Inflammatory macrophage (primary cell): ENCODE data around the gene CCER1.

Experiments
- DNase-seq, 2 donors: peaks; one replicate each; pipeline ENCODE4 v3.0.0-alpha.2; 2020 to 2022

CCER1 gene

DNA sequence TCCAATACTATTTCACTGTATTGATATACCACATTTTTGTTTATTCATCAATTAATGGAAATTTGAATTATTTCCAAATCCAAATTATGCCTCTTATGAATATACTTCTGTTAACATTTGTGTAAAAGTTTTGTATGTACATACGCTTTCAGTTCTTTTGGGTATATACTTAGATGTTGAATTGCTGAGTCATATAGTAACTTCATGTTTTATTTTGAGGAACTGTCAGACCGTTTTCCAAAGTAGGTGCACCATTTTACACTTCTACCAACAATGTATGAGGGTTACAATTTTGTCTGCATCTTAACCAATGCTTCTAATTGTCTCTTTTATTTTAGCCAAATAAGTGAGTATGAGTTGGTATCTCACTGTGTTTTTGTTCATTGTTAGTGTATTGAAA, 10.2 kb upstream of the CCER1 start:
- DNase-seq, result peak in 1 of 2 donors; percentile 7

DNA sequence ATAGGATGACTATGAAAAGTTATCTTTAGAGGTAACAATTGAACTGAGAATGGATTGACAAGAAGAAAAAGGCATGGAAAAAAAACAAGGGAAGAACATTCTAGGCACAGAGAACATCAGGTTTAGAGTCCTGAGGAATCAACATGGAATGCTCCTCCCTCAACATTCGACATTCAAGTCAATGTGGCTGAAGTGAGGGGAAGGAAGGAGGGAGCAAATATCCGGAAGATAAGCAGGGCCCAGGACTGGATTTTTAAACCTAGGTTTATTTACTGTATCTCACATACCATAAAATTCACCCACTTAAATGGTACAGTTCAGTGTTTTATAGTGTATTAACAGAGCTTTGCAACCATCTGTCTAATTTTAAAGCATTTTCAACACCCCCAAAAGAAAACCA, 9.6 kb upstream of the CCER1 start:
- DNase-seq, result no peak

DNA sequence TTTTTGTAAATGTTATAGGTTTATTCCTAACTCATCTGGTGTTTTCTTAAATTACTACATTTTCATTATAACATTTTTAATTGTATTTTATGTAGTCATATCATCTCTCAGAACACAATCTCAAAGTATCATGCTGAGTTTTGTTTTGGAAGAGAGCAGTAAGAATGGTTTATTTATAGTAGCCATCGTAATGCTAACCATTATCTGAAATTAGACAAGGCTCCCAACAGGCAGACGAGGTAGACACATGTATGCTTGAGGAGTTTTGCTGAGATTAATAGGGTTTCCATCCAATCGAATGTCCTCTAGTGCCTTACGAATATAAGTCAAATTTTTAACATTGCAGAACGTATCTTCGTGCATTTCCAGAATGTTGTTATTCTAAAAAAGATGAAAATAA, 9.0 kb upstream of the CCER1 start:
- DNase-seq, result no peak

DNA sequence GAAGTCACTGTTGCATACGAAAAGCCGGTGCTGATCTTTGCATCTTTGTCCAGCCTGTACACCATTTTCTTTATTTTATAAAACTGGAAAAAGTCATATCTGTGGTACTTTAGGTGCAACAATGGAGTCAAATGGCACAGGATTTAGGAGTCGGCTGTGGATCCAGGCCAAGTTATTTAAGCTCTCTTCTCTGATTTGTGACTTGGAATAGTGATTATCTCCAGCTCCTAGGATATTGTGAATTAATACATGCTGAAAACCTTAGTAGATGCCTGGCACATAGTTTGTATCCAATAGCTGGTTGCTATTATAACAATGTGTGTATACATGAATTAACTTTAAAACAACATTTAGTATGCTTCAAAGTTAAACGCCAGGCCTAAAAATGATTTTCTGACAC, 6.2 kb upstream of the CCER1 start:
- no peak for DNase-seq

DNA sequence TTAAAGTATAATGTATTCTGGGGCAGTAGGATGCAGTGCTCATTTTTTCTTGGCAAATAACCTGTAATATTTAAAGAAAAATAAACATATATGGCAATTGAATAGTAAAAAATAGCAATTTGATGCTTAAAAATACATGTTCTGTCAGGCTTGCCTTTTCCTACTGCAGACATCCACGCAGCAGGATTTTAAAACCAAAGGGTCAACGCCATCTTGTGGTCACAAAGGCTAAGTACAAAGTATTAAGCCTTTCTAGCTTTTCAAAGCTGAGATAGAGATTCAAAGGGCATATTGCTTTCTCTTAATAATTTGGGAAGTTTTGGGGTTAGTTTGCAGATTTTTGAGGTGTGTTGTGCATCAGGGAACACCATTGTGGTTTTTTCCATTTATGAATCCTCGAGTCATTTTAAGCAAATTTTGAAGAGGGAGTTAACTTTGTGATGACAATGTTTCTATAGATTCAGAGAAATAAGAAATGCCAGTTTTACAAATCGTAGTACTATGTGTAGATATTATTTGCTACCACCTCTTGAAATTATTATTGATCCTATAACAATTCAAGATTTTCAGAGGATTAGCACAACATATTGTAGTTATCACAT, 4.7 kb upstream of the CCER1 start:
- DNase-seq, result peak; percentile 52 to 54

DNA sequence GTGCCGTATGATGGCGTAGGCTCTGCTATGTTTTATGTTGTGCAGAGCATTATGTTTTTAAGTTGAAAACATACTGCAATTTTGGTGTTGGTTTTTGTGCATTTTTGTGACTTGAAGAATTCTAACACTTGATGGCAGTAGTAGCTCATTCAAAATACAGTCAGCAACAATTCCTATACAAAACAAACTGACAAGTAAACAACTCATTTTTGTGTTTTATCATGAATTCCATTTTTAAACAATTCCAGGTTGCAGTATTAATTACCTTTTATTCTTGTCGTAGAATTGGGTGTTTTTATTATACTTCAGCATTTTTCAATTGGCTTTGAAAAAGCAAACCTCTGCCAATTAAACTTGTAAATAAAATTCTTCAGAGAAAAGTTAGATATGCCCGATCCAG, 4.1 kb upstream of the CCER1 start:
- no peak for DNase-seq

DNA sequence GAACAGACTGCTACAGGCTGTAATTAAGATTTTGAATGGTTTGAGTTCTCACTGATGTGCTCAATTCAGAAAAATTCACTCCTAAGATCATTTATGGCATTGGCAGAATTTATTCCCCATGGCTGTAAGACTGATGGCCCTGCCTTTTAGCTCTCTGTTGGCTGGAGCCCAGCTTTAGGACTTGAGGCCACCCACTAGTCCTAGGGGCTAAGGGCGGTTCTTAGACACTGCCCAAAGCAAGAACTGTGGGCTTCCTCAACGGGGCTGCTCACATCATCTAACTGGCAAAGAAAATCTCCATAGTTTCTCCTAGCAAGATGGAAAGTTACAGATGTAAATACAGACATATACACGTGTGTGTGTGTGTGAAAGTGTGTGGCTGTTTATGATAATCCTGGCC, 3.4 kb upstream of the CCER1 start:
- no peak for DNase-seq

DNA sequence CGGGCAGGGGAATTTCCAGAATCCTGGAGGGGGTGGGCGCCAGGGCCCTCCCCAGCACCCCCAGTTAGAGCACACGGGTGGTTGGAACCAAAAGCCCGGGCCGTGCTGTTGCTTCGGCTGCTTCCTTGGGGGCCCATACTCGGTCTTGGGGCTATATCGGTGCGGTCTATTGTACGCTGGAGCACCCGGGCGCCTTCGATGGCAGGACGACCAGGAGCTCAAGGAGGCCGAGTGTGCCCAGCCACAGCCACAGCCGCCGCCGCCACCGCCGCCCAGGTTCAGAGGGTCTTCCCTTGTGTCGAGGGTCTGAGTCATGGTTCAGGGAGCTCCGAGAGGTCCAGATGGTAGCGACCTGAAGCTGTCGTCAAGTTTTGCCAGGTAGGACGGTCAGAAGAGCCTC, 548 bp downstream of the CCER1 start:
- DNase-seq, result no peak

DNA sequence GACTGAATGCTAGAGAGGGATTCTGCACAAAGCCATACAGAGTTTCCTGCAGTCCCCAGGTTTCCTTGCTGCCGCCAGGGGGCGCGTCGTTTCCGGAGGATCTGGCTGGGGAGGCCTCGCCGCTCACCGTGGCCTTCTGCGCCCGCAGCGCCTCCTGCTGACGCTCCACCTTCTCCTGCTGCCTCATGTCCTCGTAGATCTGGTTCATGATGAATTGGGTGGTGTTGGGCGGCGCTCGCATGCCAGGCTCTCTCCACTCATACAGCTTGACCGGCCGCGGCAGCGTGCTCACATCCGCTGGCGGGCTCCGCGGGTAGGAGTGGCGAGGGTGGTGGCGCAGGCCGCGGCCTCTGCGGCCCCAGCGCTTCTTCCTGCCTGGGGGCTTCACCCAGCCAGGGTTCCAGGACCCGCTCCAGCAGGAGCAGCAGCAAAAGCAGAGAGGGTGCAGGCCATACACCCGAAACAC, 987 bp downstream of the CCER1 start:
- DNase-seq, result no peak

DNA sequence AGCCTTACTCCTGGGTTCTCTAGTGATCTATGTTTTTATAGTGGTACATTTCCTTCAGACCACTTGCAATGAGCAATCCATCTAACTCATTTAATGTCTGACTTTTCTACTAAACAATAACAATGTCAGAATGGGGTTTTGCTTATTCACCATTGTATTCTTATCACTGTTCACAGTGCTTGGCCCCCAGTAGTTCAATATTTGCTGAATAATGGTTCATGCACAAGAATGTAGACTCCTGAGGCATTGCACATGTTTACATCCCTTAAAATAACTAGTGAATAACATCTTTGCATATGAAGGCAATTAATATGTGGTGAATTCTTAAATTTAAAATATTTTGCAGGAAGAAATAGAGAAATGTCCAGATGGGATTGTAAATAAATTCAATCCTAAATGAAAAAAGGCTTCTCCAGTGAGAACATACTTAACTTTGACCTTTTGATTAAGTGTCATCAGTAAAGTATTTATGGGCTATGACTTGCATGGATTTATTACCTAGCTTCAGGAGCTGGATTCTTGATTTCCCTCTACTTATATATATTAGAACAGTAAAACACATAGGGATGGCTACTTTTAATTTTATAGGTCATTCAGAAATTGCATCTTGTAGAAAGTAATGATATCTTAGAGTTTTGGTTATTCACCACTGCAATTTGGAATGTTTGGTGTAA, 3.4 kb downstream of the CCER1 start:
- no peak for DNase-seq

DNA sequence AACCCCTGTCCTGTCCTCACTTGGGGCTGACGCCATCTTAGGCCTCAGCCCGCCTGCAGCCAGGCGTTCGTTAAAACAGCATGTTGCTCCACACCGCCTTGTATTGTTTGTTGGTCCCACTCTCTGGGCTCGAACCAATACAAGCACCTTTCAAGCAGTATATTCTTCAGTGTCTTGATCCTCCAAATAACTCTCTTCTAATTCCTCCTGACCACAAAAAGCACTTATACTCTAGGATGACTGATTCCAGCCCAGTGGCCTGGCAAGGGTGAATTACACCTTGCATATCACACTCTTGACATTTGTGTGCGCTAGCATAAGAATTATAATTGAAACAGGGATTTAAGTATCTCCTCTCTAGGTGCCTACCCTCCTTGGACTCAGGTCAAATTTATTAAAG, 7.1 kb downstream of the CCER1 start:
- DNase-seq, result no peak

DNA sequence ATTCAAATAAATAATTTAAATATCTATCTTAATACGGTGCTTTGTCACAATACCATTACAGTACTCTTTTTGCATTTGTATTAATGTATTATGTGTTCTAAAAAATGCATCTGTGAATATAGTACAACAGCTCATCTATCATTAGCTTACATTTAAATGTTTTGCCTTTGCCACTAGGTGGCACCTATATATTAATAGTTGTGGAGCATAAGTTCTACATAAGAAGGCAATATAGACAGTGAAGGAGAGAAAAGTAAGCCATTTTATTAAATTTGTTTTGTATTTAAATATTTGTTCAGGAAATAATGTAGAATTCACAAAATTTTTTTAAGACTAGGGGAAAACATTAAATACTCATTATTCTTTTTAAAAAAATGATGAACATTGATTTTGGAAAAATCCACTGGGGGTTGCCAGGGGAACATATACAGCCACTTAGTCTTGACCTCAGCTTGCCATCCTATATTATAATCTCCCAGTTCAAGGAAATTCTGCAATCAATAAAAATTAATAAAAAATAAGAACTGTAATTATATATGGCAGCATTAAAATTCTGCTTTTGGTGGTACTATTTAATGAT, 9.8 kb downstream of the CCER1 start:
- DNase-seq, result peak in 1 of 2 donors; percentile 44

DNA sequence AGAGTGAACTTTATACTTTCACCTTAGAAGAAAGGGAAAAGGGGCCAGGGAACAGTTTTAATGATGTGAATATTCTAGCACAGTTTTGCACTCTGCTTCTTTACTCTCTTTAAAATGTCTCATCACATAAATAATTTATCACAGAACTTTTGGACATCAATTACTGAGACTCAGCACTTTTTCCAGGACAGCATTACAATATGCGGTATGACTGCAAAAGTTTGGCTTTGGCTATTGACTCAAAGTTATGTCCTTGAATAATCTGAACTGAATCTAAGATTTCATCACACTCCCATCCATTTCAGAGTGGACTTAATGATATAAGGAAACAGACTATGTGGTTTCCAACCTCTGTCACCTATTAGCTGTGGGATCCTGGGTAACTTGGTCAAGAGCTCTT, 11.7 kb downstream of the CCER1 start:
- DNase-seq, result no peak

DNA sequence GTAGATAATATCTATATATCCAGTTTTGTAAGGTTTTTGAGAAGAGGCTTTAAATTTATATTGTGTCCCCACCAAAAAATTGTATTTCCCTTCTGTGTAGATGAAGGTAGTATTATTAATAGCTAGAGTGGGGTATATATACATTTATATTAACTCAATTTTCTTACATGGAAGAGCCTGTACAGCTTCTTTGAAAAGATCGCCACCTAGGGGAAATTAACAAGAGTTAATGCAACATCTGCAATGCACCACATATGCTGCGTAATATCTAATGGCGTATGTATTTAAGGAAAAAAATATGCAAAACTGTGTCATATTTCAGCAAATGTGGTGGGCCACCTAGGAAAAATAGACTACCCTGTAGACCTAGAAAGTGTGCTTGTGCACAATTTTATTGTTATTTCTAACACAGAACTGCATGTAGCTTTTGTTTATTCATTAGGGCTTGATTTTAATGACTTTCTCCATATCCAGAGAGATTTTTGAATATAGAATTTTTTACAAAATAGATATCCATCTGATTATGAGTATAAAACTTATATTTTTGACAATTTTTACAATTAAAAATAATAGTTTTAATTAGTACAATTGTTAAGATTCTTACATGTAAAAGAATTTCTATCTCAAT, 14.0 kb downstream of the CCER1 start:
- peak; percentile 43 to 44 for DNase-seq

DNA sequence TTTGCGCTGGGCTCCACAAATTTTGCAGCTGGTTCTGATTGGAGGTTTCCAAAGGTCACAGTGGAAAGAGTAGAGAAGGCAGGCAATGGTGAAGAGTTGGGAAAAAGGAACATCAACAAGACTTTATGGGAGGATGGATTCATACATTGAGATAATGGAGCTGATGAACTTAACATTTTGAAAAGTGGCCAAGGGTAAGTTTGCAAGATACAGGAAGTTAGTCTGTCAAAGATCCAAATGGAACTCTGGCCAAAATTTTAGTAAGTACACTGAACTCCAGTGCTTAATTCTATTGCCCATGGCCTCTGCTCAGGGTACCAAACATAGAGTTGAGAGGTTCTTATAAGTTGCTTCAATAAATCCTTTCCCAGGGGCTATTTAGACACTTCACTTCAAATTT, 15.6 kb downstream of the CCER1 start:
- DNase-seq, result no peak

DNA sequence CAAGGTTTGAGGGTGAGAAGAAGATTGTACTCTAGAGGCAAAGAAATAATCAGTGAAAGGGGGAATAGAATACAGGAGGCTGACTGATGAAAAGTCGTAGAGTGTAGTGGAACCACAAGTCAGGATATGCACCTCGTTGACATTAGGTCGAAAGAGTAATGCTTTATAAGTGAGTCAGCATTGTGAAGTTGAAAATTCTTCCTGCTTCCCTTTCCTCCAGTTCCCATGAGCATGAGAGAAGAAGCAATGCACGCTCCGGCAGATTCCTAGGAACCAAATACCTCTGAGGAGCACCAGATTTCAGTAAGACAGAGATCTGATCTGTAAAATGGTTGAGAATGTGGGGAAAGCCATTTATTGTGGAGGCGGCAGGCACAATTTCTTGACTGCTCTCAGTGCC, 16.5 kb downstream of the CCER1 start:
- no peak for DNase-seq

DNA sequence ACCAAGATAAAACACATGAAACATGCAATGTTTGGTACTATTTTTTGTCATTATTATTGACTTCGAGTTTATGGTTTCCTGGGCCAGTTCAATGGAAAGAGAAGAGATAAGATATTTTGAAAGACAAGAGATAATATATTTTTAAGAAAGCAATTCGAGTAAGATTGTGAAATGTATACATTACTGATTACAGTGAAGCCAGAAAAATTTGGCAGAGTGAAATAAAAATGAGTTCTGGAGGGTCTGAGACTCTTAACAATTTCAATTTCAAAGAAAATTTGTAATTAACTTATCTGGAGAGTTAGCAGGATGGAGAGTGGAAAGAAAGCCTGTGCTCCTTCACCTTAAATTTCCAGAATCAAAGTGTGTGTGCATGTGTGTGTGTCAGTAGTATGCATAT, 17.3 kb downstream of the CCER1 start:
- DNase-seq, result no peak

DNA sequence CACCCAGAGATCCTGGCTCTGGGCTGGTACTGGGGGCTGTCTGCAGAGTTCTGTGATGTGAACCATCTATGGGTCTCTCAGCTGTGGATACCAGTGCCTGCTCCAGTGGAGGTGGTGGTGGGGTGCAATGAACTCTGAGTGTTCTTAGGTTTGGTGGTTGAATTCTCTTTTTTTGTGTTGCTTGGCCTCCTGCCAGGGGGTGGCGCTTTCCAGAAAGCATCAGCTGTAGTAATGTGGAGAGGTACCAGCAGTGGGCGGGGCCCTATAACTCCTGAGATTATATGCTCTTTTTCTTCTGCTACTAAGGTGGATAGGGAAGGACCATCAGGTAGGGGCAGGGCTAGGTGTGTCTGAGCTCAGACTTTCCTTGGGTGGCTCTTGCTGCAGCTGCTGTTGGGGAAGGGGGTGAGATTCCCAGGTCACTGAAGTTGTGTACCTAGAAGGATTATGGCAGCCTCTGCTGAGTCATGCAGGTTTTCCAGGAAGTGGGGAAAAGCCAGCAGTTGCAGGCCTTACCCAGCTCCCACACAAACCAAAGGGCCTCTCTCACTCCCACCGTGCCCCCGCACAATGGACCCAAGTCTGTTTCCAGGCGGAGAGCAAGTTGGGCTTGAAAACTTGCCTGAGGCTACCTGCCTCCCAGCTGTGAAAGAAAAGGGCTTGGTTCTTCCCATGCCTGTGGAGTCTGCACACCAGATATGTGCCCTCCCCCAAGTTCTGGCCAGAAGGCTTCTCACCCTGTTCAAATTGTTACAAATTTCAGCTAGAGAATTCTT, 18.6 kb downstream of the CCER1 start:
- DNase-seq, result no peak

DNA sequence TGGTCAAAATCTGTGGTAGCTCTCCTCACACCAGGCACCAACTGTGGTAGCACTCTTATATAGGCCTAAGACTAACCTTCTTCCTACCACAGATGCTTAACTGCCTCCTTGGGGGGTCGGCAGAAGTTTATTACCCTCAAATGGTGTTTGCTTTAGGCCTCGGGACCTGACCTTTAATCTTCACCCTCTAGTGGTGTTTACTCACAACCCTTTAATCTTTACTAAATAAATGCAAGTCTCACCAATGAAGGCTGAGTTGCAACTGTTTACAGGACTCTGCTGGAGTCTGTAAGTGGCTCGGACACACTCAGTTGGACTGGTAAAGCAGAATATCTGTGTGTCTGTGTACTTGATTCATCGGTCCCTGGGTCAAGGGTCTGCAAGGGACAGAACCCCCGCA, 29.4 kb downstream of the CCER1 start:
- DNase-seq, result no peak

DNA sequence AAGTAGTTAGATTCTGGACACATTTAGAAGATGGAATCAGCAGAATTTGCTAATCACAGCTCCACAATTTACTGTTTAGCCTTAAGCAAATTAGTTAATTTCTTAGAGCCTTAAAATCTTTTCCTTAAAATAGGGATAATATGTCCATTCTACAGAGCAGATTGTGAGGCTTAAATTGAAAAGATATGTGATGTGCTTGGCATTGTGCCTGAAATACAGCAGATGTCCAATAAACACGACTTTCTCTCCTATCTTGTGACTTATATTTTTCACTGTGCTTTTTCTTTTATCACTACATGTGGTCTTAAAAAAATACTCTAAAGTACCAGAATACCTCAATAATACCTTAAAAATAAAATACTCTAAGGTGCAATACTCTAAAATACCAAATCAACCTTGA, 30.6 kb downstream of the CCER1 start:
- DNase-seq, result no peak

DNA sequence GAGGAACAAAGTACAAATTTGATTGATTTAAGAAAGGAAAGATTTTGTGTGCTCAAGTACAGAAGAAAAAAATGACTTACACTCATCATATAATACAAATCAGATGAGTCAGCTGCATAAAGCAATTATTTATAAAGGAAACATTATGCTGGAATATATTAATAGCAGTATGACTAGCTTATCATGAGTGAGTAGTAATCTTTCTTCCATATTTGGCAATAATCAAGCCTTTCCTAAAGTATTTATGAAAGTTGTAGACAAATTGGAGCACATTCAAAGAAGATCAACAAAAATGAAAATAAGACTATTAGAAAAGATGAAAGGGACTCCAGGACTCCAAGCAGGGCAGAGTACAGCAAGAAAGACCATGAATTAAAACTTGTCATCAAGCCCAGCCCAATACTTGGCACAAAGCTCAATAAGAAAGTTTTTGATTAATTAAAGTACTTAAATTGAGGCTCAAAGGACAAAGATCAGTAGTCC, 32.8 kb downstream of the CCER1 start:
- DNase-seq, result no peak

DNA sequence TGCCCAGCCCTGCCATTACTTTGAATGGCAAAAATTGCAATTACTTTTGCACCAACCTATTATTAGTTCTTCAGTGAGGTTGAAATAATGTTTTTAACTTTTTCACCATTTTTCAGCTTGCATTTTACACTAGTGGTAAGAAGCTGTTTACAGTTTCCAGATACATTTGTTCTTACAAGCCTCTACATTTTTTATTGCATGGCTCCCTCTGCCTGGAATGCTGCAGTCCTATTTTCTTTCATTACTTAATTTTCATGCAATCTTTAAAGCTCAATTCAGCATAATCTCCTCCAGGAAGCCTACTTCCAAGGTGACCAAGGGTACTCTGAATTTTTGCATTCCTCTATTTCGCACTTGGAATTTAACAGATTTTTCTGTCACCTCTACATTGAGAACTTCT, 33.4 kb downstream of the CCER1 start:
- DNase-seq, result no peak

DNA sequence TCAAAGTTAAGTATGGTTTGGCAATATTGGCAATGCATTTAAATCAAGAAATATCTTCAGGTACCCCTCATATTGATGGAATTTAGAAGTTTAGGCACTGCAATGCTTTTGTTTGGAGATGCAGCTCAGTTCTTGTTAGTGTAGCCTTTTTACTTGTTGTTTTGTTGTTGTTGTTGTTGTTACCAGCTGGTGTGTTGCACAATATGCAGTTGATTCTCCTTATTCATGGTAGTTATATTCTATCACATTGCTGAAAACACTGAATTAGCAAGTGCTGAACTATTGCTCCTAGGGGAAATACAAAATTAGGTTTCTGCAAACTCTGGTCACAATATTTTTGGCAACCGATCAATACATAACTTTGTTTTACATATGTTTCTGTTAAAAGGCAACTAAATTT, 34.8 kb downstream of the CCER1 start:
- no peak for DNase-seq
